HS-27A (cell line): Measurements from ENCODE around the gene CLEC1A.
"Not testable (repeated sequence)": the region's sequence is repeated elsewhere in the genome, so short reads cannot be mapped to it uniquely, and the experiment has no call there.

ENCODE experiments used
- DNase-seq: peaks from one replicate; pipeline ENCODE4 v3.0.0-alpha.2; 2012; ENCODE audit warnings: low read depth, missing footprints

CLEC1A gene

DNA sequence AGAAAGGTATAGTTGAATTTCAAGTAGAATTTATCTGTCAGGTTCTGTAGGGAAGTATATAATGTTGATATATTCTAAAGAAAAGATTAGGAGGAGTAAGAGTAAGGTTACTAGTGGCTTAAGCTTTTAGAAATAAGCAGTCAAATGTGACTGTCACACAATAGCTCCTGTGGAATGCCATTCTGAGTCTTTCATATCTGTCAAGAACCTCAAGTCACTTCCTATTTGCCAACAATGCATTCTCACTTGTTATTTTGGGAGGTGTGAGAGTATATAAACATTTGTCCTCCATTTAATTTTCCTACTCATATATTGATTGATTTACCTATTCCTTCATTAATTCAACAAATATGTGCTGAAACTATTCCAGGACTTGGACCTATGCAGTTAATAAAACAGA, 56.6 kb downstream of the CLEC1A start:
- DNase-seq: no peak

DNA sequence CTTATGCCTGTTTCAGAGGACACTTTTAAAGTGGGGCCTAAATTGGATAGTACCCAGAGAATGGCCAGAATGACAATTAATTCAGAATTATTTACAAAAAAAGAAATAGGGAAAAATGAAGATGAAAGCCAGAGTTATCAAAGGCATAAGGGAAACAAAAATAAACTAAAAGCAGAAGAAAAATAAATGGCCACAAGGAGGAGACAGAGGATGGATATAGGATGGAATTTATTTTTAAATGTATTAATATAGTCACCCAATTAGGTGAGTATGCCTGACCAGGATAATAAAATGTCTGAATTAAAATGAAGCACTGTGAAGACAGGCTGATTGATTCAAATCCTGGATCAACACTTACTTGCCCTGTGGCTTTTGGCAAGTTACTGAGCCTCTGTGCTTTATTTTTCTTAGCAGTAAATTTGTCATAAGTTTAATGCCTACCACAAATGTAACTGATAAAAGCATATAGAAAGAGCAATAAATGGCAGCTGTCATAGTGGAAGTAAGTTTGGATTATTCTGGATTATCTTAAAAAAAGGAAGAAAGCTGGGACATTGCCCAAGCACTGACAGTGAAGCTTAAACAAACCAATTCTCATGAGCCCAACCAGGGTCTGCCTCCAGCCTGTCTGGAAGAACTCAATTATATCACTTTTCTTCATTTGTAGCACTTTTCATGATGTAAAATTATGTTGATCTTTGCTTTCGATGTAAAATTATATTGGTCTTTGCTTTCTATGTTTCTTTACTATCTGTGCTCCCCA, 64.8 kb downstream of the CLEC1A start:
- DNase-seq: no peak

DNA sequence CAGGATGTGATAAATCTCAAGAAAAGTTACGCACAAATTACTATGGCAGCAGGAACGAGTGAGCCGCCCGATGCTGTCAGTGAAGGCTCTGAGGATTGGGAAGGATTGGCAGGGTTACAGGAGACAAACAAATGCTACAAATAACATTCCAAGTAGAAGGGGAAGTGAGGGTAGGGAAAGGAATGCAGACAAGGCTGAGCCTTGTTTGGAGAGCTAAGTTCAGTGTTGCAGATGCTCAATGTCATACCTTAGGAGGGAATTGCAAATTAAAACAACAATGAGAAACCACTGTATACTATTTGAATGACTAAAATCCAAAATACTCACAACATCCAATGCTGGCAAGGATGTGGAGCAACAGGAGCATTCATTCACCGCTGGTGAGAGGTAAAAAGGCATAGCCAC, 67.0 kb downstream of the CLEC1A start:
- peak; percentile 58 for DNase-seq

DNA sequence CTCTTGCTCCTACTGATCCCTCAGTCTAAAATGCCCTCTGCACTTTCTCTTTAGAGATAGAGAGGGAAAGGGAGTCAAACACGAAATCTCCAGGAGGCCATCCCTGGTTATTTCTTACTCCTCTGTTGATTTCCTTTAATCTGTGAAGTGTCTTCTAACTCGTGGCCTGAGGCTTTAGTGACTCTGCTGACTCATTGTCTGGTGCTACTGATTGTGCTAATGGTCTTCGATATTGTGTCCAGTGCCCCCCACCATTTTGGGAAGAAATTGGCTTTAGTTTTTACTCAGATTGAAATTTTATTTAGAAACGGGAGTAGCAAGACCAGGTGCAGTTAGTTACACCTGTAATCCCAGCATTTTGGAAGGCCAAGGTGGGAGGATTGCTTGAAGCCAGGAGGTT, 67.5 kb downstream of the CLEC1A start:
- no peak for DNase-seq

DNA sequence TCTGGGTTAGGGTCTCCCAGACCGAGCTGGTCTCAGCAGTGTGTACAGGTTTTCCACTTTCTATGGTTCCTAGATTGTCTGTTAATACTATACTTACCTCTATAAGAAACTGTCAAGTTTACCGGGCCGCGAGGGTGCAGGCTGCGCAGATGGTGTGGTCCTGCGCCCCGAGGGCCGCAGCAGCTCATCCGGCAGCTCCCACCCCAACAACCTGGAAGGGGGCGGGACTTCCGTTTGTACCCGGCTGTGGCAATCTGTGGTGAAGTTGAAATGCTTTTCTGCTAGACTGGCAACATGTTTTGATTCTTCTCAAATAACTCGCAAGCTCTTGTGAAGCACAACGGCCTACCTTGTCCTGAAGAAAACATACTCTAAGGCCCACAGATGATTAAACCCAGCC, 68.3 kb downstream of the CLEC1A start, which contains the start of gene CLEC9A:
Gene CLEC9A (plus strand): TSS at position 237 of the 400 bp plus-strand sequence. CDS start 22,006 bp downstream, outside the sequence.
- no peak for DNase-seq

DNA sequence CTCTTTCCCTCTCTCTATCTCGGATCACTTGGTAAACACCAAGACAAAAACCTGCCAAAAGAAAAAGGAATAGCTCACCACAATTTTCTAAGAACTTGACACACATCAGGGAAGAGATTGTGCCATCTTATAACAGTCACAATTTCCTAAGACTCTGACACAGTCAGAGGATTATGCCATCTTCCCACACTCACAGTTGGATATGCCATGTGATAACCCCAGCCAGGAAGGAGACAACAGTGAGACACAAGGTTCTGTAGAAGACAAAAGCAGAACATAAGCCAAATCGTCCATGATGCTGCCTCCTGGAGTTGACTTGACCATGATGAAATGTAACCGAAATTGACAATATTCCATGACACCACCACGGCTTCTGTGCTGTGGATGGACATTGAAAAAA, 71.1 kb downstream of the CLEC1A start:
- no peak for DNase-seq

DNA sequence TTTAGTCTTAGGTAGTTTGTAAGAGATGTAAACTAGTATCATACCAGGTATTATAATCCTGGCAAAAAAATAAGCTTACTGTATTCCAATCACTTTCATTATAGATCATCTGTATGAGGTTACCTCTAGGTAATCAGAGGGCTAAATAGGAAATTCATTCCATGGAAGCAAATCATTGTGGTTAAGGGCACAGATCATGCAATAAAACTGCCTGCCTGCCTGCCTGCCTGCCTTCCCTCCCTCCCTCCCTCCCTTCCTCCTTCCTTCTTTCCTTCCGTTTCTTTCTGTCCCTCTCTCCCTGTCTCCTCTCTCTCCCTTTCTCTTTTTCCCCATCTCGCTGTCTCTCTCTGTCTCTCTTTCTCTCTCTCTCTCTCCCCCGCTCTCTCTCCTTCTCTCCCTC, 71.5 kb downstream of the CLEC1A start:
- no peak for DNase-seq

DNA sequence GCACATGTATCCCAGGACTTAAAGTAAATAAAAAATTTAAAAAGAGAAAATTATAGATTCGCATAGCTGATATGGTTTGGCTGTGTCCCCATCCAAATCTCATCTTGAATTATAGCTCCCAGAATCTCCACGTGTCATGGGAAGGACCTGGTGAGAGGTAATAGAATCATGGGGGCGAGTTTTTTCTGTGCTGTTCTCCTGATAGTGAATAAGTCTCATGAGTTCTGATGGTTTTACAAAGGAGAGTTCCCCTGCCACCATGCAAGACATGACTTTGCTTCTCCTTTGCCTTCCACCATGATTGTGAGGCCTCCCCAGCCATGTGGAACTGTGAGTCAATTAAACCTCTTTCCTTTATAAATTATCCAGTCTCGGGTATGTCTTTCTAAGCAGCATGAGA, 72.1 kb downstream of the CLEC1A start:
- DNase-seq: not testable (repeated sequence)

DNA sequence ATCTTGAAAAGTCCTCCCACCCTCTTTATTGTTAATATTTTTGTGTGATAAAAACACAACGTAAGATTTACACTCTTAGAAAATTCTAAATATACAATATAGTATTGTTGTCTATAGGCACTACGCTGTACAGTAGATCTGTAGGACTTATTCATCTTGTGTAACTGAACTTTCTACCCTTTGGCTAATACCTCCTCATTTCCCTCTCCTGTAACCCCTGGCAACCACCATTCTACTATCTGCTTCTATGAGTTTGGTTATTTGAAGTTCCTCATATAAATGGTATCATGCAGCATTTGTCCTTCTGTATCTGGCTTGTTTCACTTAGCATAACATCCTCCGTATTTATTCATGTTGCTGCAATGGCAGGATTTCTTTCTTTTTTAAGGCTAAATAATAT, 73.5 kb downstream of the CLEC1A start:
- DNase-seq: no peak

DNA sequence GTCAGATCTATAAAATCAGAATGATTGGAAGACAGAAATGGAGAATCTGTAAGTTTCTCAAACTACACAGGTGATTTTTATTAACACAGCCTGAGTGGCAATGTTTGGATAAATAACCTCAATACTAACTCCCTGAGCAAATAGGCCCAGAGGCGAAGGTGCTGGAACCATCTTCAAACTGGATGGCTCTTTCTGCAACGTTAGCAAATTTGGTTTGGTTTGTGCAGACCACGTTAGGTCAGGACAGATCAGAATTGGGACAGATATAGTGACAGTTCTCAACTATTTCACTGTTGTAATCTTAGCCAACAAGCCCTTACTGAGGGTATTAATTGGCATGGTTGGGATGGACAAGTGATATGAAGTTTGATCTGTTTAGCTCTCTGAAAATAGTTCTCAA, 77.4 kb downstream of the CLEC1A start:
- no peak for DNase-seq
